HepG2 (cell line): ENCODE results near the gene SKP1. TPM values are rescaled to one million over a fixed set of nuclear protein-coding genes. Genes with fewer than 3 reads are reported as not detected.
A peak's percentile ranks its signal among the peaks of the same experiment; 100 is the strongest.

ENCODE experiments used
- ATF5 ChIP-seq: sonication (generic); formaldehyde crosslinking; IDR thresholded peaks from 2 replicates; pipeline ENCODE4 v1.4.0; 2020; ENCODE audit warnings: mild to moderate bottlenecking, low read depth, missing genetic modification reagents
- CENPBD1 ChIP-seq: sonication (generic); formaldehyde crosslinking; IDR thresholded peaks from 2 replicates; pipeline ENCODE4 v1.8.0; 2022; ENCODE audit warnings: missing genetic modification reagents, low read depth, mild to moderate bottlenecking, borderline replicate concordance
- CTCF ChIP-seq: sonication (generic); formaldehyde crosslinking; IDR thresholded peaks from 2 replicates; pipeline ENCODE4 v1.5.0; 2020; ENCODE audit warnings: mild to moderate bottlenecking, missing genetic modification reagents, moderate library complexity
- MBNL3 ChIP-seq: fragments of 250-450 bp; sonication (Bioruptor Pico); conservative IDR thresholded peaks from 2 replicates; pipeline ENCODE4 v1.8.0; 2022; ENCODE audit warnings: mild to moderate bottlenecking, inconsistent platforms
- PATZ1 ChIP-seq: sonication (generic); formaldehyde crosslinking; IDR thresholded peaks from 2 replicates; pipeline ENCODE4 v1.4.0; 2020; ENCODE audit warnings: missing genetic modification reagents
- RAD21 ChIP-seq: fragments of 450-650 bp; formaldehyde crosslinking; IDR thresholded peaks from 2 replicates; pipeline ENCODE4 v1.5.0; 2020; ENCODE audit warnings: mild to moderate bottlenecking
- SP5 ChIP-seq: IDR thresholded peaks from 2 replicates; pipeline ENCODE4 v1.6.1; 2016; ENCODE audit warnings: low read depth, borderline replicate concordance
- THAP7 ChIP-seq: sonication (generic); formaldehyde crosslinking; IDR thresholded peaks from 2 replicates; pipeline ENCODE4 v1.8.1; 2023; ENCODE audit warnings: mild to moderate bottlenecking, missing genetic modification reagents
- UBTF ChIP-seq: sonication (generic); formaldehyde crosslinking; IDR thresholded peaks from 2 replicates; pipeline ENCODE4 v1.4.0; 2020; ENCODE audit warnings: mild to moderate bottlenecking, missing genetic modification reagents
- XRCC5 ChIP-seq: fragments of 200-400 bp; formaldehyde crosslinking; optimal IDR thresholded peaks from 2 replicates; pipeline ENCODE3; 2017; ENCODE audit warnings: mild to moderate bottlenecking, low read length
- ZFY ChIP-seq: sonication (generic); formaldehyde crosslinking; IDR thresholded peaks from 2 replicates; pipeline ENCODE4 v1.4.0; 2020; ENCODE audit warnings: missing genetic modification reagents
- ZKSCAN1 ChIP-seq: fragments of 150-350 bp; IDR thresholded peaks from 2 replicates; pipeline ENCODE4 v1.6.1; 2014; ENCODE audit warnings: low read length
- ZMYM3 ChIP-seq: sonication (generic); formaldehyde crosslinking; IDR thresholded peaks from 2 replicates; pipeline ENCODE4 v1.5.1; 2020; ENCODE audit warnings: mild to moderate bottlenecking, missing genetic modification reagents
- ZNF441 ChIP-seq: sonication (generic); formaldehyde crosslinking; IDR thresholded peaks from 2 replicates; pipeline ENCODE4 v1.7.0; 2021; ENCODE audit warnings: missing genetic modification reagents, borderline replicate concordance
- ZNF552 ChIP-seq: sonication (generic); formaldehyde crosslinking; IDR thresholded peaks from 2 replicates; pipeline ENCODE4 v1.9.0; 2022; ENCODE audit warnings: missing genetic modification reagents, mild to moderate bottlenecking, borderline replicate concordance
- ZNF597 ChIP-seq: sonication (generic); formaldehyde crosslinking; IDR thresholded peaks from 2 replicates; pipeline ENCODE4 v1.5.0; 2020; ENCODE audit warnings: missing genetic modification reagents
- ZNF615 ChIP-seq: sonication (generic); formaldehyde crosslinking; IDR thresholded peaks from 2 replicates; pipeline ENCODE4 v1.5.0; 2020; ENCODE audit warnings: mild to moderate bottlenecking, missing genetic modification reagents, borderline replicate concordance
- ZNF724P ChIP-seq: sonication (generic); formaldehyde crosslinking; IDR thresholded peaks from 2 replicates; pipeline ENCODE4 v1.8.0; 2022; ENCODE audit warnings: missing genetic modification reagents, borderline replicate concordance
- ZNF788 ChIP-seq: sonication (generic); formaldehyde crosslinking; IDR thresholded peaks from 2 replicates; pipeline ENCODE4 v1.5.0; 2020; ENCODE audit warnings: mild to moderate bottlenecking, missing genetic modification reagents, borderline replicate concordance
- ZNF850 ChIP-seq: sonication (generic); formaldehyde crosslinking; conservative IDR thresholded peaks from 2 replicates; pipeline ENCODE4 v1.9.0; 2021; ENCODE audit warnings: mild to moderate bottlenecking, missing genetic modification reagents
- polyA plus RNA-seq, 8 experiments: library from polyadenylated mRNA; depleted of rRNA in 3 of 8; stranded (reverse) in 7 of 8; unstranded in 1 of 8; fragments of >200 nt; fragmentation: Illumina TruSeq in 4 of 8; extraction: Trizol in 4 of 8; gene quantifications; 2 replicates each; pipeline versions ENCODE4 v1.2.1 to v1.2.3, GENCODE V29; 2011 to 2016; ENCODE audit warnings: low read depth in 4 of 8, missing spikeins in 1 of 8, mixed read lengths in 1 of 8; ENCODE audit not compliant: insufficient read depth in 1 of 8
- total RNA-seq, 5 experiments: library from RNA; depleted of rRNA; stranded (reverse); fragments of >200 nt; fragmentation: Illumina TruSeq; extraction: Trizol; gene quantifications; 2 replicates each; pipeline ENCODE4 v1.2.3, GENCODE V29; 2016; ENCODE audit warnings: low read depth in 1 of 5

The SKP1 gene
- total and polyA plus RNA-seq, 2 of the 13 experiments (the other 11 are each of a cell fraction or from before 2014, with no cell fraction given) = 134 to 340 TPM

GRCh38 chr5:134101686-134102439 lies 74.9 kb downstream of the SKP1 start (continued):
- peak; percentile 95 for TF ChIP-seq PATZ1 (CRISPR knock-in tag)
- TF ChIP-seq UBTF (CRISPR knock-in tag) = no peak
- TF ChIP-seq XRCC5 = peak; percentile 82
- TF ChIP-seq ZKSCAN1 = no peak
- no peak for TF ChIP-seq MBNL3 (CRISPR knock-in tag)
- peak; percentile 47; the same call in 1 of the 2 replicates for TF ChIP-seq ZFY (CRISPR knock-in tag)
- peak; percentile 80 for TF ChIP-seq RAD21
- TF ChIP-seq ZNF552 (CRISPR knock-in tag) = no peak
- peak; percentile 75; the same call in 1 of the 2 replicates for TF ChIP-seq ZMYM3 (CRISPR knock-in tag)
- no peak for TF ChIP-seq ZNF441
- TF ChIP-seq ZNF850 (CRISPR knock-in tag) = no peak
- TF ChIP-seq CENPBD1 (CRISPR knock-in tag) = no peak
- peak; percentile 87 for TF ChIP-seq CTCF (CRISPR knock-in tag)
- TF ChIP-seq SP5 = no peak
- TF ChIP-seq THAP7 (CRISPR knock-in tag) = no peak
- TF ChIP-seq ZNF724P = no peak
- no peak for TF ChIP-seq ZNF597 (CRISPR knock-in tag)
- no peak for TF ChIP-seq ATF5 (CRISPR knock-in tag)
- no peak for TF ChIP-seq ZNF615 (CRISPR knock-in tag)
- no peak for TF ChIP-seq ZNF788 (CRISPR knock-in tag)
